K562 treated with DMSO at 1 percent for 4 hours (cell line): ENCODE results near the gene GATA6. TPM values are rescaled to one million over a fixed set of nuclear protein-coding genes. Genes with fewer than 3 reads are reported as not detected.

ENCODE experiments used
- total RNA-seq: library from RNA; unstranded; fragments of 300-600 nt; gene quantifications from 2 replicates; pipeline ENCODE4 v1.2.3, GENCODE V29; 2022; ENCODE audit not compliant: insufficient read depth

Gene GATA6
- not detected in 2 replicates for total RNA-seq

GRCh38 chr18:22169011-22169888 is at the start of gene GATA6:
TSS of gene GATA6 (plus strand) at chr18:22169589. CDS start at chr18:22171145, 1,556 bp downstream.

Other genes with a start within 250 kb of the GATA6 start
- gene CTAGE1, start 248.3 kb downstream of the GATA6 start, total RNA-seq, result not detected in 2 replicates